Left kidney (tissue), 2 donors: ENCODE data around the gene DPCD. TPM values are rescaled to one million over a fixed set of nuclear protein-coding genes. Genes with fewer than 3 reads are reported as not detected.
"Not testable (repeated sequence)": the region's sequence is repeated elsewhere in the genome, so short reads cannot be mapped to it uniquely, and the experiment has no call there.

ENCODE experiments used
- DNase-seq: peaks from one replicate; pipeline ENCODE4 v3.0.0-alpha.2; 2013
- polyA plus RNA-seq: library from polyadenylated mRNA; unstranded; fragments of 120-200 nt; gene quantifications from one replicate; pipeline ENCODE4 v1.2.1, GENCODE V29; 2013; ENCODE audit not compliant: insufficient read length

Gene DPCD
- polyA plus RNA-seq, 1 donor, result 43.7 TPM

GRCh38 chr10:101617824-101618568 lies 29.9 kb downstream of the DPCD start:
- DNase-seq, result no peak

- no peak for DNase-seq
Measured at GRCh38 chr10:101618871-101619270, 30.8 kb downstream of the DPCD start.

DNA sequence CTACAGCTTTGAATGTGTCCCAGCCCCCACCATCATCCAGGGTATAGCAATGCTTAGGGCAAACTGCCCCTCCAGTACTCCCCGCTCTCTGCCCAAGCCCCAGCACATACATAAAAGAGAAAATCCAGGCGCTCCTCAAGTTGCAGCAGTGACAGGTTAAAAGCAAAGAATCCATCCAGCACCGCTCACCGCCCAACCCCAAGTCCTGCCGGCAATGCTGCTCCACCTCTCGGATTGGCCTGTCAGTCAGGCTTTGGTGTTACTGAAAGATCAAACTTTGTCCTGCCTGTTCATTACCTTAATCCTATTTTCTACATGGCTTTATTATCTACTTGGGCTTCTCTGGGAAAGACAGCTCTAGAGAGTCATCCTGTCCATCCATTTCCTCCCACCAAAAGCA lies 31.9 kb downstream of the DPCD start:
- DNase-seq, result no peak

DNA sequence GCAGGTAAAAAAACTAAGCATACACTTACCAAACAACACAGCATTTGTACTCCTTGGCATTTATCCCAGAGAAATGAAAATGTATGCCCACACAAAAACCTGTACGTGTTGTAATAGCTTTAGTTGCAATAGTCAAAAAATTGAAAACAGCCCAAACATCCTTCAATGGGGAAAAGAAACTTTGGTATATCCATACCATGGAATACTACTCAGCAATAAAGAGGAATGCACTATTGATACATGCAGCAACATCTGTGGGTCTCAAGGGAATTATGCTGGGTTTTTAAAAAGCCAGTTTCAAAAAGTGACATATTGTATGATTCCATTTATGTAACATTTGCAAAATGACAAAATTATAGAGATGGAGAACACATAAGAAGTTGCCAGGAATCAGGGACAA lies 35.4 kb downstream of the DPCD start:
- no peak for DNase-seq

GRCh38 chr10:101624526-101625102 lies 36.5 kb downstream of the DPCD start:
- no peak for DNase-seq

DNA sequence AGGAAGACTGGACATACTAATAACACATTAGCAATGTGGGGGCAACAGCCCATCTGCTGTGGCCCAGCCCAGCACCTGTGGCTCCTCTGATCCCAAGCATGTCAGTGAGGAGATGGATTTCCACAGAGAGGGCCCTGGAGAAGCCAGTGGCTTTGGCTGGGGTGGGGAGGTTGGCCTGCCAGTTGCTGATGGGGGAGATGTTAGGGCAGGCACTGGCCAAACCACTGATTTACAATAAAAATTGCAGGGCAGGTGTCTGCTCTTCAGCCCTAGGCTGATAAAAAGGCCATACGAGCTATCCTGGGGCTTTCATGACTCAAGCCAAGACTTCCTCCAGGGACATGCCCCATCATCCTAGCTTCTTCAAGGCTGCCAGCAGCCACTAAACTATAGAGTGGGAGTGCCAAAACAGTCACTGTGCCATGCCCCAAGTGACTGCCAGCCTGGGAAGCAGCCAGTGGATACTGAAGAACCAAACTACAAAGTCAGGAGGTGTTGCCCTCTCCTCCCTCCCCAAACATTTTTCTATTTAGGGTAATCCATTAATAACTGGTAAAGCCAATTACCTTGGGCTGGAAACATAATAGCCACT lies 37.8 kb downstream of the DPCD start:
- DNase-seq, result no peak

DNA sequence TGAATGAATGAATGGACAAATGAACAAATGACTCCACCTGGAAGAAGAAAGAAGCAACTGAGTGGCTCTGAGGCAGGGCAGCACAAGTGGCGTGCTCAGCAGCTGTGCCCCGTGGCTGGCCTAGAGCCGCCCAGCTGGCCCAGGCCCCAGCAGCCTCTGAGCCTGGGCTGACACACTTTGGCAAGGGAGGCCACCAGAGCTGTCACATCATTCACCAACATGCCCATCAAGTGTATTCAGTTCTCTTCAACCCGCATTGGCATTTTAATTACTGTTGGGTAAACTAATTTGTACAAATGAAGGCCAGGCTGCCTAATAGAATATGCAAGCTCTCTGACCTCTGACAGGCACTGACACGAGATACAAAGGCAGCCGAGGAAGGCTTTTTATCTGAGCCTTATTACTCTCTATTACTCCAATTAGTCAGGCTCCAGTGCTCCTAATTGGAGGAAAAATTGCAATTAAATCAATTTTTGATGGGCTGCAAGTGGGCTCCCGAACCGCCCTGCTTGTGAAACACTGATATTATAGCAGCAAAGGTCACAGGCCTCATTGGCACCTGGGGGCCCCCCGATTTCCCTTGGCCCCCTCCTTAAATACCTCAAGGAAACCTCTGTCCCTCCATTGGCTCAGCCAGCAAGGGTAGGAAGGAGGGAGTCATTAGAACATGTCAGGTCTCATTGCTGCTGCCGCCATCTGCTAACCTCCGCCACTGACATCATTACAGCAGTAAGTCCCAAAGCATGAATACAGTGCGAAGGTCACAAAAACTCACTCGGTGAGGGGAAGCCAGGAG lies 41.9 kb downstream of the DPCD start:
- DNase-seq, result no peak

- DNase-seq, result no peak
Measured at GRCh38 chr10:101630633-101630920, 42.5 kb downstream of the DPCD start.

DNA sequence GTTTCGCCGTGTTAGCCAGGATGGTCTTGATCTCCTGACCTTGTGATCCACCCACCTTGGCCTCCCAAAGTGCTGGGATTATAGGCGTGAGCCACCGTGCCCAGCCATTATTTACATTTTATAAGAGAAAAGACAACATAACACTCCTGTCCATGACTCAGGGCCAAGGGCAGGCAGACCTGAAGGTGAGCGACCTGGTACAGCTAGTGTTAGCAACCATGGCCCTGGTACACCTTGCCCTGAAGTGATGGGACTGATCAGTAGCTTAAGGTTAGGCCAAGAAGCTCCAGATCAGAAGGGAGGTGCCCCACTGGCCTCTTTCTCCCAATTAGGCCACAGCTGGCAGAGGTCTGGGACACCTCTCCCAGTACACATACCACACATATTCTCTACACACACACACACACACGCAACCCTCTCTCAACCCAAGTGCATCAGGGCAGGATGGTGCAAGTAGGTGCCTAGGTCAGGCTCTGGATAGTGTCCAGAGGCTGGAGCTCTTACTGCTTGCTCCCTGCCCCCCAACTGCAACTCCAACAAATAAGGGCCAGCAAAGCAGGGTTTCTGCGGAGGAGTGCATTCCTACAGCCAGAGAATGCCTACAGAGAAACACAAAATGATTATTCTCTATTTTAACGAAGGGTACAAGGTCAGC lies 43.8 kb downstream of the DPCD start:
- no peak for DNase-seq

- not testable (repeated sequence) for DNase-seq
Measured at GRCh38 chr10:101633510-101633909, 45.4 kb downstream of the DPCD start.

- no peak for DNase-seq
Measured at GRCh38 chr10:101639141-101639900, 51.2 kb downstream of the DPCD start.

DNA sequence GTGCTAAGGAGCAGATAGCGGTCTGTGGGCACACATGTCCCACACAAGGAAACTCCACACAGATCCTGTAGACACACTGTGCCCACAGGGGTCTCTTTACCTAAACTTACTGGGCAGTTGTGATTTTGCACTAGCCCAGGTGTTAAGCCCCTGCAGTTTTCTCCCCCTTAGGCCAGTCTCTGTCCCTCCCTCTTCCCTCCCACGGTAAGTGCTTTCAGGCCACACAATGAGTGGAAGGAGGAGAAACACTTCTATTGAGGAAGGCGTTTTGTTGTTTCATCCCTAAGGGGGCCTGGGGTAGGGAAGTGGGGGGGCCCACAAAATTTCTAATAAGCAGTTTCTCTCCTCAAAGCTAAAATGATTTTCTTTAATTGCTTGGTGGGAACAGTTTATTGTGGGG lies 55.4 kb downstream of the DPCD start:
- DNase-seq, result no peak

DNA sequence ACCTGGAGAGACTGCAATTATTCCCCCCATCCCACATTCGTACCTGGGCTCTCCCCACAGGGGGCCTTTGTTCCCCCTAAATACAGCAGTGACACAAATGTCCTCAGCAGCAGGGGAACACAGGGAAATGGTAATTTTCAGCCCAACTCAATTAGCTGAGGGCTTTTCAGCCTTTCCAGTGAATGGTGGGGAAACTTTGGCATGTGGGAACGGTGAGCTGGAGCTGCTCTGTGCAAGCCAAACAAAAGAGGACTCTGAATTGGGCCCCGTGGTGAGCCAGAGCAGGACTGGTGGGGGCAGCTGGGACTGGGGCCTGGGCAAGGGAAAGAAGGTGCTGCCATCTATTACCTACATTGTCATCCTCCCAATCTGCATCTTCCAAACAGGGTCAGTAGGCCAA lies 55.9 kb downstream of the DPCD start:
- no peak for DNase-seq

DNA sequence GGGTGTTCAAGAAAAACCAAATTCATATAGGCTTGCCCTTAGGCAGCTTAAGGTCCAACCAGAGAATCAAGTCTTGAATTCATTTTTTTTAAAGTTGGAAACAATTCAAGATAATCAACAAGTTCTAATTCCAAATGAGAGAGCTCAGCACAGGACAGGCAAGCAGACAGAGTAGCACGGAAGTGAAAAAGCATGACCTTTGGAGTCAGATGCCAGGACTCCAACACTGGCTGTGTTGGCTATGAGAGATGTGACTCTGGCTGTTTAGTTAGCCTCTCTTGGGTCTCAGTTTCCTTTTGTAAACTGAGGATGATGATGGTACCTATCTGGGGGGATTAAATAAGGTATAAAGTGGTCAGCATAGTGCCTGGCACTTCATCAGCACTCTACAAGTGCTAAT lies 57.5 kb downstream of the DPCD start:
- DNase-seq, result no peak

DNA sequence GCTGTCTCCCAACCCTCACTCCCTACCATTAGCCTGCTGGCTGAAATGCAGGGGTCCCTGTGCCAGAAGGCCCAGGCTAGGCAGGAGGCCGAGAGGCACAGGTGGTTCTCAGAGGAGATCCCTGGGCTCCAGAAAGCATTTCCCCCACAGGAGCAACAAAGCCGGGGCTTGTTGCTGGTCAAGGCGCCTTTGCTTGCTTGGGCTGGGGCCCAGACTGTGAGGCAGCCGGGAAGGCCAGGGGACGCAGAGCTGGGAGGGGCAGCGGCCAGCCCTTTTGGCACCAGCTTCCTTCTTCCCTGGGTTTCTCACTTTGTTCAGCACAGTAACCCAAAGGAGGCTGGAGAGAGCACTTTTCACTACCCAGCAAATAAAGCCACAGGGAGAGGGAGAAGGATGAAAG lies 58.2 kb downstream of the DPCD start:
- DNase-seq, result no peak

- DNase-seq, result no peak
Measured at GRCh38 chr10:101647255-101647654, 59.1 kb downstream of the DPCD start.

DNA sequence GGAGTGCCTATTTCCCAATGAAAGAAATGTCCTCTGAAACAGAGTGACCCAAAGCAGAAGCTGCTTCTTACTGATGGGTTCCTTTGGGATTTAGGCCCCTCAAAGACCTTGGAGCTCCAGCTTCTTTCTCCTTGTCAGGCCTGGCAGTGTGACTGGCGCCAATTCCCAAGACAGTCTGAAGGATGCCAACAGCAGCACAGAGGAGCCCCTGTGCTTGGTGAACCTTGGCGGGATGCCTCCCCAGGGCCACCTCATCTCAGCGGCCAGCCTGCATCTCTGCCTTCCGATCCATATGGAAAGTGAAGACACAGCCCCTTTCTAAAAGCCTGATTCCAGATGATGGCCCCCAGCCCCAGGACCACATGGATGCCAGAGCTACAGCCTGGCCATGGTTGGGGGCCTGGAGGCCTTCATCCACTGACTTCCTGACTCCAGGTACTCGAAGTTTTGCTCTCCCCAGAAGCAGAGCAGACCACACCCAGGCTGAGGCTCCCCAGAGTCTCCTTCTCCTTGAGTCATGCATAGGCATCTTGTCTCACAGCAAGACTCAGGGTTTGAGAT lies 61.5 kb downstream of the DPCD start:
- DNase-seq, result no peak

DNA sequence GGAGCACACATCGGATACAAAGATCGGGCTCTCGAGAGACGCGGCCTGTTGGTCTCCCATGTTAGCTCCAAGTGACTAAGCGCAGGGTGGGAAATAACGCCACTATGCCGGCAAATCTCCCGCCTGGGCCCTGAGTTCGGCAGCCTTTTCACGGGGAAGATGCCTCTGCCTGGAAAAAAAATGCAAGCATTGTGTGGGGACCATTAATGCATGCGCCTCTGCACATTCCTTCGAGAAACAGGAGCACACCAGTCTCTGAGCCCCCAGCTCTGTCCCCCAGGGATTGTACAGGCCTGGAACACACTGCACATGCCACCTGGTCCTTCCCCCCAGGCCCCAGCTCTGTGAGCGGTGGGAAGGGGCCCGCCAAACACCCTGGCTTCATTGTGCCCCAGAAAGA lies 62.7 kb downstream of the DPCD start:
- DNase-seq, result no peak

DNA sequence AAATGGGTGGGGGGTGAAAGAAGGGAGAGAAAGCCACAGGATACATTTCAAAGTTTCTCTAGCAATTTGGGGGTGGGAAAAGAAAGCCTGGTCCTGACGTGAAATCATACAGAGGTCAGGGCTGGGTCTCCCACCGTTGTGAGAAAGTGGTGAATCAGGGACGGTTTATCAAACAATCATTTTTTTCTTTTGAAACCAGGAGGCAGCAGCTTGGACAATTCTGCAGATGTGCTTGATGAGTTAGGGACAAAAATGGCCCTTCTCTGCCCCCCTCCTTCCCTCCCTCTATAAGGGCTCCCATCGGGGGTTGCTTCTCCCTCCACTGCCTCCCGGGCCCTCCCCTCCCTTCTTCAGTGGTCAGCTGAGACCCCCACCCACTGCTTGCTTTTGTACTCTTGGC lies 63.2 kb downstream of the DPCD start:
- no peak for DNase-seq

- DNase-seq, result no peak
Measured at GRCh38 chr10:101653536-101653935, 65.4 kb downstream of the DPCD start.

DNA sequence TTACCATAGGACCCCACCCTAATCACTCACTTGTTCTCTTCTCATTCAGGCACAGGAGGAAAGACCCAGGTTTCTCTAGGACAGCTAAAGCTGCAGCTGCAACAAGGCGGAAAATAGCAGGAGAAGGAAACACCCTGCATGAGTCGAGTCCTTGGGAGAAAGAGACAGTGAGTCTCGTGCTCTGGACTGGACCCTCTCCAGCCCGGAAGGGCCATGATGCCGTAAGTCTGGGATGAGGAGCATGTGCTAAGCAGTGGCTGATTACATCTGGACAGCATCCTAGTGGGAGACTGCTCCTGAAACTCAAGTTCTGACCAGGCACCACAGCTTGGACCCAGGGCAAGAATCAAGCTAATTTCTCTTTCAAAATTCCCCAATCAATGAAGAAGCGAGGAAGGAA lies 67.4 kb downstream of the DPCD start:
- DNase-seq, result no peak

GRCh38 chr10:101656890-101657289 lies 68.8 kb downstream of the DPCD start:
- no peak for DNase-seq
